Measurements from ENCODE around the gene MARCHF2.

MARCHF2 gene

DNA sequence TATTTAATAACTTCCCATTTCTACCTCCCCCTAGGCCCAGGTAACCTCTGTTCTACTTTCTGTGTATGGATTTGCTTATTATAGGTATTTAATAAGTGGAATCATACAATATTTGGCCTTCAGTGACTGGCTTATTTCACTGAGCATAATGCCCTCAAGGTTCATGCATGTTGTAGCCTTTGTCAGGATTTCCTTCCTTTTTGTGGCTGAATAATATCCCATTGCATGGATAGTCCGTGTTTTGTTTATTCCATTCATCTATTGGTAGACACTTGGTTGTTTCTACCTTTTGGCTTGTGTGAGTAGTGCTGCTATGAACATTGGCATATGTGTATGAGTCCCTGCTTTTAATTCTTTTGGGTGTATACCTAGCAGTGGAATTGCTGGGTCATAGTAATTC is 41.1 kb downstream of the MARCHF2 start:
- ChIA-PET POLR2A (no interaction called here), CTCF (interaction anchor here (1.5 kb wide), 1 partner anchor 33 kb away, joined by 3 read pairs; no protein-coding TSS in a partner anchor)
- TF ChIP-seq CTCF (IDR thresholded peaks at IDR 0.05; ENCODE audit: control extremely low read depth, extremely low read depth, low read depth, missing control alignments) = no peak
- DNase-seq (ENCODE audit: extremely low spot score) = no peak

DNA sequence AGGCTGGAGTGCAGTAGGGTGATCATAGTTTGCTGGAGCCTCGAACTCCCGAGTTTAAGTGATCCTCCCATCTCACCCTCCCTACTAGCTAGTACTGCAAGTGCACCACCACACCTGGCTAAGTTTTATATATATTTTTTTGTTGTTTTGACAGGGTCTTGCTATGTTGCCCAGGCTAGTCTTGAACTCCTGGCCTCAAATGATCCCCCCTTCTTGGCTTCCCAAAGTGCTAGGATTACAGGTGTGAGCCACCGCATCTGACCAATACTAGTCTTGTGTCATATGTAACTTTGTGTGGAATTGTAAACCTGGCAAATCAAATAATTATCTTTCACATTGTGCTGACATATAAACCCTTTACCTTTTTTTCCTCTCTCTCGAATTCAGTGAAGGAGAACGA is 41.9 kb downstream of the MARCHF2 start:
- DNase-seq (ENCODE audit: extremely low spot score) = no peak
- POLR2A ChIA-PET = no interaction called here
- CTCF ChIA-PET = no interaction called here
- no peak for TF ChIP-seq CTCF (IDR thresholded peaks at IDR 0.05; ENCODE audit: control extremely low read depth, extremely low read depth, low read depth, missing control alignments)

GRCh38 chr19:8456064-8456463 is 43.0 kb downstream of the MARCHF2 start:
- POLR2A ChIA-PET = interaction anchor here (0.6 kb wide), 2 partner anchors 19 to 1616 kb away, joined by 7 read pairs; no protein-coding TSS in a partner anchor
- DNase-seq (ENCODE audit: extremely low spot score) = no peak
- CTCF ChIA-PET = interaction anchor here (1.2 to 1.8 kb wide), 4 partner anchors 9 to 50 kb away, joined by 3 to 9 read pairs (median 4); partner anchors contain the start of gene MARCHF2
- TF ChIP-seq CTCF (IDR thresholded peaks at IDR 0.05; ENCODE audit: control extremely low read depth, extremely low read depth, low read depth, missing control alignments) = no peak

- no peak for DNase-seq (ENCODE audit: extremely low spot score)
- CTCF ChIA-PET = interaction anchor here (1.8 kb wide), 1 partner anchor 49 kb away, joined by 4 read pairs; no protein-coding TSS in a partner anchor
These were observed 44.1 kb downstream of the MARCHF2 start for GRCh38 chr19:8457209-8457608.

GRCh38 chr19:8457827-8458226 is 44.7 kb downstream of the MARCHF2 start:
- DNase-seq (ENCODE audit: extremely low spot score) = no peak
- CTCF ChIA-PET = interaction anchor here (1.1 to 1.2 kb wide), 2 partner anchors 9 to 22 kb away, joined by 3 to 4 read pairs; no protein-coding TSS in a partner anchor
- TF ChIP-seq CTCF (IDR thresholded peaks at IDR 0.05; ENCODE audit: control extremely low read depth, extremely low read depth, low read depth, missing control alignments) = no peak
- POLR2A ChIA-PET = interaction anchor here (1.0 kb wide), 1 partner anchor 9 kb away, joined by 4 read pairs; no protein-coding TSS in a partner anchor

More at GRCh38 chr19:8457209-8457608, 44.1 kb downstream of the MARCHF2 start:
- POLR2A ChIA-PET = interaction anchor here (1.0 kb wide), 1 partner anchor 8 kb away, joined by 4 read pairs; no protein-coding TSS in a partner anchor
- TF ChIP-seq CTCF (IDR thresholded peaks at IDR 0.05; ENCODE audit: control extremely low read depth, extremely low read depth, low read depth, missing control alignments) = no peak

- POLR2A ChIA-PET = interaction anchor here (1.0 kb wide), 1 partner anchor 9 kb away, joined by 4 read pairs; no protein-coding TSS in a partner anchor
- CTCF ChIA-PET = interaction anchor here (1.1 to 1.2 kb wide), 2 partner anchors 9 to 21 kb away, joined by 3 to 4 read pairs; no protein-coding TSS in a partner anchor
- DNase-seq (ENCODE audit: extremely low spot score) = no peak
- no peak for TF ChIP-seq CTCF (IDR thresholded peaks at IDR 0.05; ENCODE audit: control extremely low read depth, extremely low read depth, low read depth, missing control alignments)
These were observed 45.3 kb downstream of the MARCHF2 start for GRCh38 chr19:8458380-8458779.
